HG03045 (cell line): ENCODE results near the gene SNX9.
"Not testable (repeated sequence)": the region's sequence is repeated elsewhere in the genome, so short reads cannot be mapped to it uniquely, and the experiment has no call there.

Source experiments
- ATAC-seq: cut with Tn5 transposase; IDR thresholded peaks from one replicate; pipeline ENCODE4 v1.9.1; 2021; ENCODE audit warnings: mild to moderate bottlenecking, moderate library complexity; ENCODE audit not compliant: unreplicated experiment

The SNX9 gene

DNA sequence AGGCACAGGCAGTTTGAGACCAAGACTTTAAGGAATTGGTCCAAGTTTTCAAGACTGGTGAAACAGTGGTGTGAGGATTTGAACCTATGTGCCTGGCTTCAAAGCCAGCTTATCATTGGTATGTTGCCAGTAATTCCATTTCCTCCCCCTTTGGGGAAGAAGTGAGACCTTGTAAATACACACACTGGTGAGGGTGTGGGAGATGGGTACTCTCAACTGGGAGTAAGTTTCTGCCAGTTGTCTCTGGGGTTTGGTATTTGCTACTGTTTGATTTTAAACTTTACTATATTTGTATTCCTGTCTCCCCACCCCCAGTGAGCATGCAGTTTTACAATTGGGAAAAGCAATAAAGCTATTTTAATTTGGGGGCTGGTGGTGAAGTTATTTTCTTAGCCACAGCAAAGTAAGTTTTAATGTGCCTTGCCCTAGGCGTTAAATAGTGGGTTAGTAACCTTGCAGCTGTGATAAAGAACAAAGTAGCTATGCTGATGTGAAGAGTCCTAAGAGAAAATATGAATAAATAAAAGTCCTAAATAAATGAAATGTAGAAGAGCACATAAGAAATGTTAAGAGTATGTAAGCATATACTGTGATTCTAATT, 31.0 kb downstream of the SNX9 start:
- no peak for ATAC-seq

DNA sequence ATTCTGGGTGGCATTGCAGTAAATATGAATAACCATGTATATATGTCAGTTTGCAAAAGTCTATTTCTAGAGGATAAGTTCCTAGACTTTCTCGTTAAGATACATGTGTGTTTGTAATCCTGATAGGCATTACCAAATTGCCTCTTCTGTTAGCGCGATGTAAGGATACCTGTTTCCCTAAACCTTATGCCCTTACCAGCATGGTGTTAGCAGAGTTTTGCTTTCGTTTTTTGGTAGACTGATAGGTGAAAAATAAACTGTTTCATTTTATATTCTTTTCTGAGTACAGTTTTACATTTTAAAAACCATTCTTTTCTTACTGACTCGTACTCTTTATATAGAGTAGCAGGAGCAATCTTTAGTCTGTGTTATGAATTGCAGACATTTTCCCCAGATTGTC, 32.3 kb downstream of the SNX9 start:
- ATAC-seq: no peak

DNA sequence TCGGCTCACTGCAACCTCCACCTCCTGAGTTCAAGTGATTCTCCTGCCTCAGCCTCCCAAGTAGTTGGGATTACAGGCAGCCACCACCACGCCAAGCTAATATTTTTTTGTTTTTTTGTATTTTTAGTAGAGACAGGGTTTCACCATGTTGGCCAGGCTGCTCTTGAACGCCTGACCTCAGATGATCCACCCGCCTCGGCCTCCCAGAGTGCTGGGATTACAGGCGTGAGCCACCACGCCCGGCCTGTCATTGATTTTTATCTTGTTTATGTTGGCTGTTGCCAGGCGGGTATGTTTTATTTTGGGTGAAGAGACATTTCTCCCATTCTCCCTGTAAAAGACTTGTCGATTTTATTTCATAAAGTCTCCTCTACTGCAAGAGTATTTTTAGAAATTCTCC, 32.8 kb downstream of the SNX9 start:
- not testable (repeated sequence) for ATAC-seq

DNA sequence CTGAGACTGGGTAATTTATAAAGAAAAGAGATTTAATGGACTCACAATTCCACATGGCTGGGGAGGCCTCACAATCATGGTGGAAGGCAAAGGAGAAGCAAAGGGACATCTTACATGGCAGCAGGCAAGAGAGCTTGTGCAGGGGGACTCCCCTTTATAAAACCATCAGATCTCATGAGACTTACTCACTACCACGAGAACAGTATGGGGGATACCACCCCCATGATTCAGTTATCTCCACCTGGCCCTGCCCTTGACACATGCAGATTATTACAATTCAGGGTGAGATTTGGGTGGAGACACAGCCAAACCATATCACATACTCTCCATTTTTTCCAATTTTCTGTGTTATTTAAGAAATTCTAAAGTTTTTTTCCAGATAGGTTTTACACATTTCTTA, 35.6 kb downstream of the SNX9 start:
- ATAC-seq: not testable (repeated sequence)

DNA sequence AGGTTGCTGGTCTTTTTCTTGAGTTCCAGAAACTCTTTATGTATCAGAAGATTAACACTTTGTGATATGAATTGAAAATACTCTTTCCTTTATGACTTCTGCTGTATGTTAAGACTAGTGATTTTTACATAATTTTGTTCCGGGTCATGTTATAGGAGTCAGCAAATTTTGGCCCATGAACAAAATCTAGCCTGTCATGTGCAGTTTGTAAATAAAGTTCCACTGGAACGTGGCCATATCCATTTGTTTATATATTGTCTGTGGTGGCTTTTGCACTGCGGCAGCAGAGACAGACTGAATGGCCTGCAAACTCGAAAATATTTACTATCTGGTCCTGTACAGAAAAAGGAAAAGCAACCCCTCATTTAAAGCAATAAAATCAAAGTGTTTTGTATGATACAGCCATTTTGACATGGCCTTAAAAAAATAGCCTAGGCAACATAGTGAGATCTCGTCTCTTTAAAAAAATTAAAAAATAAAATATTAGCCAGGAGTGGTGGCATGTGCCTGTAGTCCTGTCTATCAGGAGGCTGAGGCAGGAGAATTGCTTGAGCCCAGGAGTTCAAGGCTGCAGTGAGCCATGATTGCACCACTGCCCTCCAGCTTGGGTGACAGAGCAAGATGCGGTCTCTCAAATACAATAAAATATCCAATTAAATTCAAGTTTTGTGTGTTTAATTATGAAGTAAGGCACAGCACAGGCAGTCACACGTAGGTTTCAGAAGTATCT, 36.9 kb downstream of the SNX9 start:
- ATAC-seq: no peak

DNA sequence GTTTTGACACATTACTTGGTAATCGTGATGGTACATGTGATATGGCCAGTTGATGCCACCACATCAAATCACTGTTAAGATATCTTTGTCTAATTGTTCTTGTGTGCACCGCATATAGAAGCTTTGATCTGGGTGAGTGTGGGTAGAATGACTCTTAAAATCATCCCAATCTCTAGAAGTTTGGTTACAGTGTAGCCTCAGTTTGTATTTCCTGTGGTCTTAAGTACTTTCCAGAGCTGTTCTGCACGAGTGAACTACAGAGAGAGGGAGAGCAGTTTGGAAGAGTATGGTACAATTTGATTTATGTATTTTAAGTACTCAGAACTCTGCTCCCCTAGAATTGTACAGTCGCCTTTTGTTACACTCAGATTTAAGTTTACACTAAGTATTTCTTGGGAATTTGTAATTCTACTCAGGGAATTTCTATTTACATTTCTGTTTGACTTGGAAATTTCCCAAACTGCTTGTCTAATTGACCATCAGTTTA, 37.5 kb downstream of the SNX9 start:
- ATAC-seq: no peak

DNA sequence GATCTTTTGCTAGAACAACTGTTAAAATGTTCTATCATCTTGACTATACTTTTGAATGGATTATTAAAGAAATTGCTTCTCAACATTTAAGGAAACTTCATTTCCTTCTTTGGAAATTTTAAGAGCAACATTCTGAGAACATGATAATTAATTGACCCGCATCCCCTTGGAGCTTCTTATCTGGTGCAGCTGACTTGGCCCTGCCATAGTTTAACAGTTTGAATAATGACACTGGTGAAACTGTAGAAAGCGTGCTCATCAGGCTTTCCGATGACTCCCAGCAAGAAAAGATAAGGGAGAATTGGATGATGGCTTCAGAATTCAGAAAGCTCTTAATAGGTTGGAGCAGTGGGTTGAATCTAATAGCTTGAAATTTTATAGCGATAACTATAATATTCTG, 38.1 kb downstream of the SNX9 start:
- no peak for ATAC-seq

DNA sequence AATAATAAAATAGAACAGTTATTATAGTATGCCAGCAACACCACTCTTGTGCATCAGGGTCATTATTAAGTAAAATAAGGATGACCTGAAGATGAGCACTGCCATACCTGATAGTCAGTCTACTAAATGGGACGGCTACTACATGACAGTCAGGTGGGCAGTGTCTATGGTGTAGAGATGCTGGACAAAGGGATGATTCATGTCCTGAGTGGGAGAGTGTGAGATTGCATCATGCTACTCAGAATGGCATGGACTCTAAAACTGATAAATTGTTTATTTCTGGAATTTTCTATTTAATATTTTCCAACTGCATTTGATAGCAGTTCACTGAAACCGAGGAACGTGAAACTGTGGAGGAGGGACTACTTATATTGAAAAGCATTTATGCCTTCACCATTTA, 38.8 kb downstream of the SNX9 start:
- ATAC-seq: no peak

DNA sequence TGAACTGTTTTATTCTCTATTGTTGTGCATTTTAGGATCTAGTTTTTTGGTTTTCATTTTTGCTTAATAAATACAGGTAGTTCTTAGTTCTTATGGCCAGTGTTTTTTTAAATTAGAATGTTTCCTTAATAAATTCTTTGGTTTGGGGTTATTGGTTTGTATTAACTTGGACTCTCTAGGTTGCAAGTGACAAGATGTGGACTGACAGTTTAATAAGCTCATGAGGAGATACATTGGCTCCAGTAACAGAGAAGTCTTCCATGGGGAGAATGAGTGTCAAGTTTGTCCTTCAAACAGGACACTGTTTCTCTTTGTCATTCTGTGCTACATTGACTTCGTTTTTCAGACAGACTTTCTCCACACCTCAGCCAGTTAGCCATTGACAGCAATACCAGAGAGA, 39.7 kb downstream of the SNX9 start:
- ATAC-seq: no peak

DNA sequence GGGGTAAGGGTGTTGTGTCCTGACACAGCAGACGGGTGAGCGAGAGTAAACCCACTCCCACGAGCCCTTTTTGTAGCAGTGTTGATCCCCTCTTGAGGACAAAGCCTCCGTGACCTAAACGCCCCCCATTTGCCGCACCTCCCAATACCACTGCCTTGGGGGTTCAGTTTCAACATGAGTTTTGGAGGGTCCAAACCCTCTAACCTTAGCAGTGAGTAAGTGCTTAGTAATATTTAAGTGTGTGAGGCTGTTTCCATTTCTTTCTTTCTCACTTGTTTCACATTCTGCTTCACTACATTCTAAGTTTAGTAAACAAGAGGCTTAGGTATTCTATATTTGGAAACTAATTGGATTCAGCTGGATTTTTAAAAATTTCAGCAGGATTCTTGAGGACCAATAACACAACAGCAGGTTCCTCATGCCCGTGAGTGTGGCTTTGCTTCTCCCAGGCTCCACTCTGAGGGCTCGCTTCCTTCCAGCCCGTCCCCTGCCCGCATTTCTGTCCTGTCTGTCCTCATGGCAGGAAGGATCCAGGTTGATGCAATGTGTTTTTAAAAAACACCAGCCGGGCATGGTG, 41.2 kb downstream of the SNX9 start:
- ATAC-seq: no peak

DNA sequence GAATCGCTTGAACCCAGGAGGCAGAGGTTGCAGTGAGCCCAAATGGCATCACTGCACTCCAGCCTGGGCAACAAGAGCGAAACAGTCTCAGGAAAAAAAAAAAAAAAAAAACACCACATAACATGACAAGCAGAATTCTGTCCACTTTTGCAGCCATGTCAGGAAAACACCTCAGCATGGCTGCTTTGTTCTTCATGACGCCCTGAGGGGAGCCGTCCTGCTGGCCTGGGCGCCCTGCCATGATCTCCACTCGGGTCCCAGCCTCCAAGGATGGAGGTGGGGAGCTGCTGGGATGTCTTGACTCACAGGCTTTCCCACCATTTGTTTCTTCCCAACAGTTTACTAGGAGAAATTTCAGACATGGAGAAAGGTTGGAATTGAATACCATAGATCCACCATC, 42.2 kb downstream of the SNX9 start:
- no peak for ATAC-seq

DNA sequence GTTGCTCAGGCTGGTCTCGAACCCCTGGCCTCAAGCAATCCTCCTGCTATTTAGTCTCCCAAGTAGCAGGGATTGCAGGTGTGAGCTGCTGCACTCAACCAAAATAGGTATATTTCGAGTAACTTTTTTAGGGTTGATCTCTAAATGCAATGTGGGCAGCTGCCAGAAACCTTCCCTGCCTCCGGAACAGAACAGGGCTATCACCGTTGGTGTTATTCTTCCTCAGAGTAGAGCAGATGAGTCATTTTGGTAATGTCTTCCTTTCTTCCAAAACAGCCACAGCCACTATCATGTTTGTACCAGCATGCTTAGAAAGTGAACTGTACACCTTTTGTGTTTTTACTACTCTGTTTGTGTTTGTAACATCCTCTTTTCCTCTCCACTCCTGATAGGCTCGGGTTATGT, 44.1 kb downstream of the SNX9 start:
- no peak for ATAC-seq

DNA sequence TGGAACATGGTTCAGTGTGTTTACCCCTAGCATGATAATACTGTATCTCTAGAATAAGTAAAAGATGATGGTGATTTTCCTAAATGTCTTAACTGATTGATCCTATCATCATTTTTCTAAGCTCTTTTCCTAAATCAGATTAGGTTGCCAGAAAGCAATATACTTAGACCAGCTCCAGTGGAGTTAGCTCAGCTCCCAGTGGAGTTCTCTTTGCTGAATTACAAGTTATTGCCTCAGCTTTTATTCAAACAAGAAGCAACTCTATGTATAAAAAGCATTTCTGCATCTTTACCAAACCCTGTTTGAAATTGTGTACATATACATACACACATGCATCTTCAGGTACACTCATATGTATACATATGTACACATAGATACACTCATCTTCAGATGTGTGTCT, 44.9 kb downstream of the SNX9 start:
- ATAC-seq: no peak

DNA sequence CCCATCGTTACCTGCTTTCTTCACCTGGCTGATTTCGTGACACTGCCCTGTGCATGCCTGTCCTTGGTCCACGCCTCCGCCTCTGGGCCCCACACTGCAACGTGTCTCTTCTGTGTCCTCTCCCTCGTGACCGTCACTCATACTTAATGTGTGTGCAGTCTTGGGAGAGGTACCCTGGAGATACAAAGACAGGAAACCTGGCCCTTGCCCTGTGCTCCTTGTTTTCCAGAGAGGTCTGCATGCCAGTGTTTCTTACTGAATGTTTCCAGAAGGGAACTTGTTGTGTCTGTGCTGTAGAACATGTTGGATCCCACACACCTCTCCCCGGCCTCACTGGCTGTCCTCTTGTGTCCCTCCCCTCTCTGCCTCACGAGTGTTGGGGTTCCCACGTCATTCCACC, 45.8 kb downstream of the SNX9 start:
- ATAC-seq: no peak

DNA sequence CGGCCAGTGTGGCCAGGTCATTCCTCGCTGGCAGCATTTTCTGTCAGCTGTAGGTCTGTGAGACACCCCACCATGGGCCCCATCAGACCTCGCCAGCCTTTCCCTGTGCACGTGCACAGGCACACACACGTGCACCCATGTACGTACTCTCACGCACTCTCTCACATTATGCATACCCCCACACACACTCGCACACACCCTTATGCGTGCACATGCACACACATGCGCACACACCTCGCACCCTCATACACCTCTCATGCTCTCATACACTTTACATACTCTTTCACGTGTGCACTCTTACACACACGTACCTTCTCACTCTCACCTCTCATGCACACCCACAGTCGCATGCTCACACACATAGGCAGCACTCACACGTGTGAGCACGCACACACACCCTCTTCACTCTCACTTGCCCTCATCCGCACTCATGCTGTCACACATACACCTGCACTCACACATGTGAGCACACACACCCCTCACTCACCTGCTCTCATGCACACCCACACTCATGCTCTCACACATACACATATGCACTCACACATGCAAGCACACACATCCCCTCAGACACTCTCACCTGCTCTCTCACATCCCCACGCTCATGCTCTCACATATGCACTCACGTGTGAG, 46.7 kb downstream of the SNX9 start:
- no peak for ATAC-seq

DNA sequence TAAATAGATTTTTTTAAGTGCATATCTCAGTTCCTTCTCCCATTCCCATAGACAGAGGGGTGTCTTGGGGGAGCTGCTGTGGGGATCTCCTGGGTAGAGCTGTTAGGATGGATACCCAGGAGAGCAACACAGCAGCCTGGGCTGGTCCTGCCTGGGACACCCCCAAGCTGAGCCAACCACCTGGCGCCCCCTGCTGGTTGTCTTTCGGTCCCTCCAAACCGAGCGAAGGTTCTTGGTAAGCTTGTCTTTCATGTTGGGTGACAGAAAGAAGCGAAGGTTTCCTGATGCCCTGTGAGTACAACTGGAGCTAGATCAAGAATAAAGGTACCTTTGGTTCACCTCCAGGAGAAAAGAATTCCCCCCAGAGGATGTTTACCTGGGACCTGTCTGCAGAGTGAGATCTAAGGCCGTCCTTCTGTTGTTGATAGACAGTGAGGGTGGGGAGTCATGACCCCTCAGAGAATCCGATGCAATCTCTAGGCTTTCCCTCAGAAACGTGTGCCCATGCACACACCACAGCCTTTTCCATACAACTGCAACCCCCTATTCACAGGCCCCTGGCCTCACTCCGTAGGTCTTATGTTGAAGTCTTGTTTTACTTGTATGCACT, 50.8 kb downstream of the SNX9 start:
- peak; percentile 69 for ATAC-seq

DNA sequence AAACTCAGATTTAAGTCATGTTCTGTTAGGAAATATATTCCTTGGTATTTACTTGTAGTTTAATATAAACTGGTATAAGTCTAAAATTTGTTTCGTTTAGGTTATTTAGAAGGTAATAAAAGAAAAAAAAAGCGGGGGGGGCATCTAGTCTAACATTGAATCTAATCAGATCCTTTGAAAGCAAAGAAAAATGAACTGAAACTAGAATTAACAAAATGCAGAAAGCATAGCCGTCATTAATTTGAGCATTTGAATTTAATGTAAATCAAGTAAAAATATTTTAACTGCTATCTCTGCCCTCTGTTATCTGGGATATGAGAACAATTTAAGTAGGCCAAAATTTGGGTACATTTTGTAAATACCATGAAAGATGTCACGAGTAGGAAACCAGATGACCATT, 54.1 kb downstream of the SNX9 start:
- ATAC-seq: no peak

DNA sequence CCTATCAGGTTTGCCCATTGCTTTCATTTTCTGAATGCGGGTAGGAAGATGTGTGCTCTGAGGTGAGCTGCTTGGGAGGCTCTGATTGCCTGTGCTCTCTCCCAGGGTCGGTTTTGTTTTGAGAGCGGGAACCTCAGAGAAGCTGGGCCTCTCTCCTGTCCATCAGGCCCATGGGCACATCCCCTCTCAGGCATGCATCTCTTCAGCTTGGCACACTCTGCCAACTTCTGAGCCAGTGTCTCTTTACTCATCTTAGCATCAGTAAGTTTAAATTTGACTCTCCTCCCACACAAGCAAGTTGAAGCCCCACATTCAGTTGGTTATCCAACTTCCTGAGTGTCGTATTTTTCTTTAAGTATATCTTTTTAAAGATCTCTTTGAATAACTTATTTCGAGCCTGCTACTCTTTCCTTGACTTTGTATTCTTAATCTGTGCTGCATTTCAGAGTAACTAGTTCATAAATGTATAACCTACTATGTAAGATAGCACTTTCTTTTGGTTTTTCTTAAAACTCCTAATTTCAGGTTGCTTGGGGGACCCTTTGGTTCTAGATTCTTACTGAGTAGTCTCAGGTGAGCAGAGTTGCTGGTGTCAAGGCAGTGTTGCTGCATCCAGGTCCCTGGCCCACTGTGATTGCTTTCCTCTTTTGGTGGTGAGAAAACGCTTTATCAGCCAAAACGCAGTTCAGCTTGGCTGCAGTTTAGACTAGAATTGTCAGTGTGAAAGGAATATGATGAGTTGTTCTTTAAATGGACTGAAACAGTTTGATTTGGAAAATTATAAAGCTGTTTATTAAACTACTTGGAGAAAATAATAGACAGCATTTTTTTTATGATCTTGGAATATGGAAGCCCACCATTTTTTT, 54.8 kb downstream of the SNX9 start:
- ATAC-seq: no peak

DNA sequence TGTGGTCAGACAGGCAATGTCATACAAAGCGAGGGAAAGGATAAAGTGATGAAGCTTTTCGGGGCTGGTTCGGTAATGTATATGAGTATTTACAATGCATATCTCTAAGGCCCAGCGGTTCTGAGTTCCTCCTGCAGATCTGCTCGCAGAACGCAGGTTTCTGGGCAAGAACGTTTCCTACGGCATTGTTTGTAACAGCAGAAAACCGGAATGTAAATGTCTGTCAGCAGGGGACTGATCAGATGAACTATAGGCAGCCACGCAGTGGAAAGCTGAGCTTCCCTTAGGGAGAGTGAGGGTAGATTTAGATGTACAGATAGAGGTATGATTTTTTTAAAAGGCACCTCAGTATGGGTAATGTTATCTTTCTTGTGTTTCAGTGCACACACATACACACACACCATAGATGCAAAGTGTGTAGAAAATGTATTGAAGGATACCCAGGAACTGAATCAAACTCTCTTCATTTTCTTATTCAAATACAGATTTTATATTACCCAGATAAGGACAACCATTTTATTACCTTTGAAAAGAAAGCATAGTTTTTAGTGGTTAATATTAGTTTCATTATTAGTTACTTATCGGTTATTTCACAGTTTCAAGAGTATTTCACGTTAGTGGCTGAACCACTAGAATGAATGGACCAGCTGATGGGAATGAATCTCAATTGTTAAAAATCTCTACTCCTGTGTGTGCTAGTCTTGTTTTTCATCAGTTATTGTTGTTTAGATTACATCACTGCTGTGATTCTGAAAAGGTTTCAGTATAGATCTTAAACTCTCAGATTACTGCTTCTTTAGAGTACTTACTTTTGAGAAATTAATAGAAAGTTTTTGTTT, 56.2 kb downstream of the SNX9 start:
- ATAC-seq: peak; percentile 85

DNA sequence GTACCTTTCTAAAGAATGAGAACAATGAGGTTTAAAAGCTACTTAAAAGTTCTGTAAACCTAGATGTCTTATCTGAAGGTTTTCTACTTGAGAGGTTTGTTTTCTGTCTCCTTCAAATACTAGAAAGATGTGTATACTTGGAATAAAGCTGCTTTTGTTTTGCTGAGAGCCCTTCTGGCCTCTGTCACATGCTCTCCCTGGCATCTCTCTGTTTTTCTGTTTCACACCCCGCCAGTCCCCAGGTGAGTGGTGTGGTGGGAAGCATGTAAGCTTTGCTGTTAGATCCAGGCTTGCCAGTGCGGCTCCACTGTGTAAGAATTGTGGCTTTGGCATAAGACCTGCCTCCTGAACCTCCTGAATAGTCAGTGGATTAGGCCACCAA, 56.8 kb downstream of the SNX9 start:
- peak; percentile 35 for ATAC-seq
